ENCODE measurements around the gene CC2D1A. TPM values are rescaled to one million over a fixed set of nuclear protein-coding genes. Genes with fewer than 3 reads are reported as not detected.

CC2D1A gene
- total and polyA plus RNA-seq, 2 donors (not counting 1 experiment from before 2014, with no cell fraction given), result 34.3 to 47.2 TPM

DNA sequence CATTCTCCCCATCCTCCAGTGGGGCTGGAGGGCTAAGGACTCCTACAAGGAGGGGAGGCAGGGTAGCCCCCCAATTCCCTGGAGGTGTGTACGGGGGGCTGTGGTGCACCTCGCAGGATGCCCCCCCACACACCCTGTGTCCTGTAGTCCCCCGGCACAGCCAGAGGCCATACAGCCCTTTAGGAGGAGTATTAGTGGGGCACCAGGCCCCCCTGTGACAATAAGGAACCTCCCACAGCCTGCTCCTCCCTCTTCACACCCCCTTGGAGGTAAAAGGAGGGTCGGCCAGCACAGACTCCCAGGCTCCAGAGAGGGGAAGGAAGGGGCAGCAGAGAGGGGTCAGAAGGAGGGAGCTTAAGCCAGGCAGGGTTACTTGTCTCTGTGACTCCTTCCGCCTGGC is 29.2 kb upstream of the CC2D1A start, which contains the start of gene NANOS3:
NANOS3 (plus strand) TSS at position 301 of the 400 bp plus-strand sequence. CDS start 115 bp downstream, outside the sequence.
- peaks cover 27% of the 10 kb centered on the region for H3K4me1 Mint-ChIP-seq
- Histone ChIP-seq H3K4me2 (replicated peaks; ENCODE audit: low read depth, low read length, poor library complexity, severe bottlenecking) (no peak within 1 kb of the TSS), H4K20me1 (ENCODE audit: control insufficient read depth, insufficient read depth, low read length, poor library complexity, severe bottlenecking) (no peaks in the 10 kb centered on the region), H3K36me3 (replicated peaks in 1 of 2; ENCODE audit: control extremely low read depth in 1 of 2, control insufficient read depth in 1 of 2, extremely low read depth in 1 of 2, insufficient read depth in 2 of 2, low read length in 1 of 2) (no peaks in the 10 kb centered on the region), H3K4me1 (ENCODE audit: control insufficient read depth in 2 of 2, insufficient read depth in 2 of 2, low read length in 2 of 2) (peaks cover 29 to 36% of the 10 kb centered on the region in 2 donors), H3K9me3 (ENCODE audit: control extremely low read depth in 1 of 3, control insufficient read depth in 2 of 3, insufficient read depth in 1 of 3, low read length in 2 of 3) (peaks cover 0 to 4% (median 0%) of the 10 kb centered on the region in 3 donors), H3K9ac (ENCODE audit: low read length) (no peak within 1 kb of the TSS), H3K27ac (ENCODE audit: low read length in 2 of 2) (no peak within 1 kb of the TSS), H2AFZ (ENCODE audit: insufficient read depth, low read depth, low read length, poor library complexity, severe bottlenecking) (no peak within 1 kb of the TSS), H3K27me3 (replicated peaks in 1 of 4; ENCODE audit: control extremely low read depth in 1 of 4, control insufficient read depth in 3 of 4, insufficient read depth in 4 of 4, low read length in 3 of 4) (peaks cover 0 to 28% (median 2%) of the 10 kb centered on the region in 4 experiments), H3K79me2 (ENCODE audit: control insufficient read depth, insufficient read depth, low read length) (no peaks in the 10 kb centered on the region), H3K4me3 (ENCODE audit: control extremely low read depth in 1 of 5, extremely low read depth in 1 of 5, insufficient read depth in 1 of 5, low read depth in 2 of 5, low read length in 4 of 5) (no peak within 1 kb of the TSS)
- ATAC-seq (ENCODE audit: low read depth) (no peak), DNase-seq (no peak)
- WGBS (ENCODE audit: insufficient coverage), result 61% methylated on average over 2 of the region's 5 CpGs
- CTCF ChIA-PET, result interaction anchor here (1.1 to 9.3 kb wide), 5 partner anchors 182 to 471 kb away, joined by 3 to 92 read pairs (median 4); partner anchors contain the start of genes ASF1B and MISP3
- TF ChIP-seq EZH2 (IDR thresholded peaks at IDR 0.05; ENCODE audit: borderline replicate concordance, insufficient read depth, low read depth, low read length, poor library complexity, severe bottlenecking), result no peak
- TF ChIP-seq, protein P1, sequence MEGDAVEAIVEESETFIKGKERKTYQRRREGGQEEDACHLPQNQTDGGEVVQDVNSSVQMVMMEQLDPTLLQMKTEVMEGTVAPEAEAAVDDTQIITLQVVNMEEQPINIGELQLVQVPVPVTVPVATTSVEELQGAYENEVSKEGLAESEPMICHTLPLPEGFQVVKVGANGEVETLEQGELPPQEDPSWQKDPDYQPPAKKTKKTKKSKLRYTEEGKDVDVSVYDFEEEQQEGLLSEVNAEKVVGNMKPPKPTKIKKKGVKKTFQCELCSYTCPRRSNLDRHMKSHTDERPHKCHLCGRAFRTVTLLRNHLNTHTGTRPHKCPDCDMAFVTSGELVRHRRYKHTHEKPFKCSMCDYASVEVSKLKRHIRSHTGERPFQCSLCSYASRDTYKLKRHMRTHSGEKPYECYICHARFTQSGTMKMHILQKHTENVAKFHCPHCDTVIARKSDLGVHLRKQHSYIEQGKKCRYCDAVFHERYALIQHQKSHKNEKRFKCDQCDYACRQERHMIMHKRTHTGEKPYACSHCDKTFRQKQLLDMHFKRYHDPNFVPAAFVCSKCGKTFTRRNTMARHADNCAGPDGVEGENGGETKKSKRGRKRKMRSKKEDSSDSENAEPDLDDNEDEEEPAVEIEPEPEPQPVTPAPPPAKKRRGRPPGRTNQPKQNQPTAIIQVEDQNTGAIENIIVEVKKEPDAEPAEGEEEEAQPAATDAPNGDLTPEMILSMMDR (IDR thresholded peaks at IDR 0.05), result no peak
- no peaks in the 10 kb centered on the region for H3K9me3 Mint-ChIP-seq (ENCODE audit: insufficient read depth)
- no peak within 1 kb of the TSS for H3K27ac Mint-ChIP-seq
- peaks cover 10% of the 10 kb centered on the region for H3K27me3 Mint-ChIP-seq
- intact Hi-C loops (cut with micrococcal nuclease), result no loop called here
- H3K4me3 Mint-ChIP-seq, result no peak within 1 kb of the TSS
- POLR2A ChIA-PET, result interaction anchor here (0.5 kb wide), 1 partner anchor 940 kb away, joined by 3 read pairs; no protein-coding TSS in a partner anchor

DNA sequence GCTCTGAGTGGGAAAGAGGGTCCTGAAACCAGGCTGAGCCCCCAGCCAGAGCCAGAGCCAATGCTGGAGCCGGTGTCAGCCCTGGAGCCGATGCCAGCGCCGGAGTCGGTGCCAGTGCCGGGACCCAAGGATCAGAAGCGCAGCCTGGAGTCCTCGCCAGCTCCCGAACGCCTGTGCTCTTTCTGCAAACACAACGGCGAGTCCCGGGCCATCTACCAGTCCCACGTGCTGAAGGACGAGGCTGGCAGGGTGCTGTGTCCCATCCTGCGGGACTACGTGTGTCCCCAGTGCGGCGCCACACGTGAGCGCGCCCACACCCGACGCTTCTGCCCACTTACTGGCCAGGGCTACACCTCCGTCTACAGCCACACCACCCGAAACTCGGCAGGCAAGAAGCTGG is 28.7 kb upstream of the CC2D1A start:
- peaks cover 10% of the 10 kb centered on the region for H3K27me3 Mint-ChIP-seq
- CTCF ChIA-PET, result interaction anchor here (1.1 to 9.3 kb wide), 6 partner anchors 15 to 471 kb away, joined by 3 to 92 read pairs (median 4); partner anchors contain the start of genes ASF1B and MISP3
- POLR2A ChIA-PET, result no interaction called here
- intact Hi-C loops (cut with micrococcal nuclease), result no loop called here
- H3K9me3 ChIP-seq (ENCODE audit: control extremely low read depth in 1 of 3, control insufficient read depth in 2 of 3, insufficient read depth in 1 of 3, low read length in 2 of 3), result peaks cover 0 to 4% (median 0%) of the 10 kb centered on the region in 3 donors
- peaks cover 0 to 24% (median 2%) of the 10 kb centered on the region in 4 experiments for H3K27me3 ChIP-seq (replicated peaks in 1 of 4; ENCODE audit: control extremely low read depth in 1 of 4, control insufficient read depth in 3 of 4, insufficient read depth in 4 of 4, low read length in 3 of 4)
- peaks cover 32 to 39% of the 10 kb centered on the region in 2 donors for H3K4me1 ChIP-seq (ENCODE audit: control insufficient read depth in 2 of 2, insufficient read depth in 2 of 2, low read length in 2 of 2)
- H3K36me3 ChIP-seq (replicated peaks in 1 of 2; ENCODE audit: control extremely low read depth in 1 of 2, control insufficient read depth in 1 of 2, extremely low read depth in 1 of 2, insufficient read depth in 2 of 2, low read length in 1 of 2), result no peaks in the 10 kb centered on the region
- H3K4me3 ChIP-seq (ENCODE audit: control extremely low read depth in 1 of 5, extremely low read depth in 1 of 5, insufficient read depth in 1 of 5, low read depth in 2 of 5, low read length in 4 of 5), result no peak overlapping the region
- H3K79me2 ChIP-seq (ENCODE audit: control insufficient read depth, insufficient read depth, low read length), result no peaks in the 10 kb centered on the region
- no peak for TF ChIP-seq EZH2 (IDR thresholded peaks at IDR 0.05; ENCODE audit: borderline replicate concordance, insufficient read depth, low read depth, low read length, poor library complexity, severe bottlenecking)
- TF ChIP-seq, protein P1 (IDR thresholded peaks at IDR 0.05), result no peak
- DNase-seq (peak; percentile 25), ATAC-seq (ENCODE audit: low read depth) (no peak)
- H3K27ac Mint-ChIP-seq, result no peak overlapping the region
- no peak overlapping the region for H3K4me2 ChIP-seq (replicated peaks; ENCODE audit: low read depth, low read length, poor library complexity, severe bottlenecking)
- H3K4me1 Mint-ChIP-seq, result peaks cover 31% of the 10 kb centered on the region
- H2AFZ ChIP-seq (ENCODE audit: insufficient read depth, low read depth, low read length, poor library complexity, severe bottlenecking), result no peak overlapping the region
- WGBS (ENCODE audit: insufficient coverage), result 95% methylated on average over 27 of the region's 27 CpGs
- H3K9ac ChIP-seq (ENCODE audit: low read length), result no peak overlapping the region
- no peaks in the 10 kb centered on the region for H3K9me3 Mint-ChIP-seq (ENCODE audit: insufficient read depth)
- H3K4me3 Mint-ChIP-seq, result no peak overlapping the region
- H4K20me1 ChIP-seq (ENCODE audit: control insufficient read depth, insufficient read depth, low read length, poor library complexity, severe bottlenecking), result no peaks in the 10 kb centered on the region
- no peak overlapping the region for H3K27ac ChIP-seq (ENCODE audit: low read length in 2 of 2)

Data from B cell (primary cell).